Aorta (tissue), 5 donors: ENCODE measurements around the gene SLC7A8. TPM values are rescaled to one million over a fixed set of nuclear protein-coding genes. Genes with fewer than 3 reads are reported as not detected.

ENCODE experiments used
- ATAC-seq: fragments of 200-7000 bp; cut with Tn5 transposase; one replicate; pipeline ENCODE4 v1.9.1; 2022; ENCODE audit warnings: moderate library complexity; ENCODE audit not compliant: low FRiP score
- DNase-seq, 2 donors: peaks; one replicate each; pipeline ENCODE4 v3.0.0-alpha.2; 2020
- H3K27ac ChIP-seq, 2 donors: one replicate each; pipeline ENCODE4 v1.5.1; 2013; ENCODE audit warnings: low read length in 2 of 2, mild to moderate bottlenecking in 2 of 2, moderate library complexity in 2 of 2, control low read depth in 1 of 2, inconsistent platforms in 1 of 2, low read depth in 1 of 2
- H3K27me3 ChIP-seq, 2 donors: one replicate each; pipeline ENCODE4 v1.6.1; 2013; ENCODE audit warnings: control low read depth in 1 of 2, low read length in 1 of 2, mild to moderate bottlenecking in 1 of 2, moderate library complexity in 1 of 2; ENCODE audit not compliant: insufficient read depth in 2 of 2, control insufficient read depth in 1 of 2
- H3K36me3 ChIP-seq, 2 donors: one replicate each; pipeline ENCODE4 v1.6.1; 2013; ENCODE audit warnings: control low read depth in 1 of 2, low read length in 1 of 2, mild to moderate bottlenecking in 1 of 2; ENCODE audit not compliant: insufficient read depth in 2 of 2, control insufficient read depth in 1 of 2
- H3K4me1 ChIP-seq, 2 donors: one replicate each; pipeline ENCODE4 v1.6.1; 2013; ENCODE audit warnings: low read length in 2 of 2, control low read depth in 1 of 2, mild to moderate bottlenecking in 1 of 2, moderate library complexity in 1 of 2; ENCODE audit not compliant: insufficient read depth in 2 of 2, control insufficient read depth in 1 of 2
- H3K4me3 ChIP-seq, 2 donors: one replicate each; pipeline ENCODE4 v1.5.1; 2013; ENCODE audit warnings: low read length in 2 of 2, control low read depth in 1 of 2, mild to moderate bottlenecking in 1 of 2
- H3K9me3 ChIP-seq: one replicate; pipeline ENCODE4 v1.6.1; 2013; ENCODE audit warnings: mild to moderate bottlenecking, low read length; ENCODE audit not compliant: control insufficient read depth
- WGBS, 2 donors: extraction: QIAGEN DNeasy Blood & Tissue Kit; methylation state at CpG; one replicate each; pipeline ENCODE4 v1.1.7; 2013; 5-methylcytosine and 5-hydroxymethylcytosine counted together
- intact Hi-C, 2 donors: fragments of 100-400 bp; cut with DNase I; formaldehyde crosslinking; loops; one replicate each; pipeline versions ENCODE4 v1.14.2 to v1.15.0; 2022
- polyA plus RNA-seq, 2 donors: library from polyadenylated mRNA; stranded (reverse); fragments of 200-250 nt; gene quantifications; one replicate each; pipeline ENCODE4 v1.2.3, GENCODE V29; 2013
- total RNA-seq, 2 donors: library from RNA; stranded (reverse); fragmentation: NEBNext Ultra II Directional; extraction: Animal tissue kit (Norgen Biotek cat#: 25700); gene quantifications; one replicate each; pipeline ENCODE4 v1.2.1, GENCODE V29; 2021
- donor health status: healthy with polysubstance abuse.
- donor health status: Bipolar disorder and iron deficiency.
- donor health status: DM: no; HTN: no; CAD: no.
- donor health status: DM: no; HTN: no; CAD: no.
- donor health status: DM: yes; HTN: yes; CAD: no.

The SLC7A8 gene
- total and polyA plus RNA-seq, 4 donors = 8.9 to 31.4 (median 15.5) TPM

- Histone ChIP-seq H3K27me3 (no peaks in the 10 kb centered on the region), H3K4me3 (peak within 1 kb of the TSS; percentile 62 to 68), H3K36me3 (no peaks in the 10 kb centered on the region), H3K4me1 (peaks cover 0 to 11% of the 10 kb centered on the region in 2 donors), H3K9me3 (no peaks in the 10 kb centered on the region), H3K27ac (peak within 1 kb of the TSS in 1 of 2 donors; percentile 92)
- peak; percentile 96 to 100 for DNase-seq
- intact Hi-C loops = loop anchor here in 1 of 2 donors (2.0 kb wide), 1 partner anchor 205 kb away; no protein-coding TSS in a partner anchor
- 0 to 1% methylated on average over 46 of the region's 46 CpGs for WGBS, 2 donors
- ATAC-seq = peak; percentile 98
Observed at GRCh38 chr14:23095196-23096108, 88.0 kb downstream of the SLC7A8 start, which contains the start of gene C14orf119. Gene C14orf119 (plus strand): TSS chr14:23095505. CDS start chr14:23097659, 2,154 bp downstream.

- Histone ChIP-seq H3K36me3 (no peaks in the 10 kb centered on the region), H3K27me3 (no peaks in the 10 kb centered on the region), H3K4me3 (peak within 1 kb of the TSS; percentile 62 to 68), H3K4me1 (peaks cover 0 to 11% of the 10 kb centered on the region in 2 donors), H3K27ac (peak within 1 kb of the TSS in 1 of 2 donors; percentile 92), H3K9me3 (no peaks in the 10 kb centered on the region)
- intact Hi-C loops = loop anchor here in 1 of 2 donors (2.0 kb wide), 1 partner anchor 206 kb away; no protein-coding TSS in a partner anchor
- 0 to 1% methylated on average over 50 to 55 of the region's 55 CpGs for WGBS, 2 donors
- DNase-seq (peak; percentile 81 to 100), ATAC-seq (peak; percentile 85)
Observed at GRCh38 chr14:23094666-23095195, 88.7 kb downstream of the SLC7A8 start, which contains the start of gene ACIN1. Gene ACIN1 (minus strand): TSS chr14:23095136. CDS start chr14:23095112, 24 bp downstream.

GRCh38 chr14:23093991-23094665, 89.3 kb downstream of the SLC7A8 start:
- Histone ChIP-seq H3K27ac (no peak overlapping the region), H3K4me3 (peak overlapping the region; percentile 60 to 68), H3K36me3 (no peaks in the 10 kb centered on the region), H3K27me3 (no peaks in the 10 kb centered on the region), H3K4me1 (peaks cover 0 to 11% of the 10 kb centered on the region in 2 donors), H3K9me3 (no peaks in the 10 kb centered on the region)
- intact Hi-C loops = loop anchor here in 1 of 2 donors (2.0 kb wide), 1 partner anchor 207 kb away; no protein-coding TSS in a partner anchor
- no peak for DNase-seq
- ATAC-seq = no peak
- WGBS, 2 donors = 0 to 1% methylated on average over 14 of the region's 14 CpGs

- Histone ChIP-seq H3K27me3 (no peaks in the 10 kb centered on the region), H3K36me3 (no peaks in the 10 kb centered on the region), H3K9me3 (no peaks in the 10 kb centered on the region), H3K4me3 (no peak overlapping the region), H3K27ac (no peak overlapping the region), H3K4me1 (peaks cover 0 to 11% of the 10 kb centered on the region in 2 donors)
- WGBS, 2 donors = 61 to 67% methylated on average over 2 of the region's 2 CpGs
- intact Hi-C loops = no loop called here
- no peak for DNase-seq
- no peak for ATAC-seq
Observed at GRCh38 chr14:23093526-23093925, 89.9 kb downstream of the SLC7A8 start.

- Histone ChIP-seq H3K36me3 (no peaks in the 10 kb centered on the region), H3K27me3 (no peaks in the 10 kb centered on the region), H3K9me3 (no peaks in the 10 kb centered on the region), H3K27ac (no peak overlapping the region), H3K4me3 (no peak overlapping the region), H3K4me1 (peaks cover 0 to 11% of the 10 kb centered on the region in 2 donors)
- ATAC-seq (no peak), DNase-seq (no peak)
- 65 to 67% methylated on average over 2 of the region's 2 CpGs for WGBS, 2 donors
- intact Hi-C loops = no loop called here
Observed at GRCh38 chr14:23093104-23093503, 90.4 kb downstream of the SLC7A8 start.

- no peaks in the 10 kb centered on the region for H3K9me3 ChIP-seq
- H3K27me3 ChIP-seq = no peaks in the 10 kb centered on the region
- no peak overlapping the region for H3K27ac ChIP-seq
- H3K4me3 ChIP-seq = no peak overlapping the region
- H3K36me3 ChIP-seq = no peaks in the 10 kb centered on the region
- peaks cover 0 to 6% of the 10 kb centered on the region in 2 donors for H3K4me1 ChIP-seq
- intact Hi-C loops = no loop called here
- ATAC-seq (no peak), DNase-seq (peak in 1 of 2 donors; percentile 20)
- WGBS, 2 donors = 79 to 80% methylated on average over 12 of the region's 12 CpGs
Observed at GRCh38 chr14:23091294-23092225, 91.9 kb downstream of the SLC7A8 start.

GRCh38 chr14:23090254-23090636, 93.2 kb downstream of the SLC7A8 start:
- Histone ChIP-seq H3K4me1 (peaks cover 0 to 5% of the 10 kb centered on the region in 2 donors), H3K9me3 (no peaks in the 10 kb centered on the region), H3K4me3 (no peak overlapping the region), H3K36me3 (no peaks in the 10 kb centered on the region), H3K27me3 (no peaks in the 10 kb centered on the region), H3K27ac (no peak overlapping the region)
- intact Hi-C loops = no loop called here
- no peak for DNase-seq
- 63 to 65% methylated on average over 4 of the region's 4 CpGs for WGBS, 2 donors
- ATAC-seq = no peak
